ENCODE data around the gene TNFRSF6B.

TNFRSF6B gene

DNA sequence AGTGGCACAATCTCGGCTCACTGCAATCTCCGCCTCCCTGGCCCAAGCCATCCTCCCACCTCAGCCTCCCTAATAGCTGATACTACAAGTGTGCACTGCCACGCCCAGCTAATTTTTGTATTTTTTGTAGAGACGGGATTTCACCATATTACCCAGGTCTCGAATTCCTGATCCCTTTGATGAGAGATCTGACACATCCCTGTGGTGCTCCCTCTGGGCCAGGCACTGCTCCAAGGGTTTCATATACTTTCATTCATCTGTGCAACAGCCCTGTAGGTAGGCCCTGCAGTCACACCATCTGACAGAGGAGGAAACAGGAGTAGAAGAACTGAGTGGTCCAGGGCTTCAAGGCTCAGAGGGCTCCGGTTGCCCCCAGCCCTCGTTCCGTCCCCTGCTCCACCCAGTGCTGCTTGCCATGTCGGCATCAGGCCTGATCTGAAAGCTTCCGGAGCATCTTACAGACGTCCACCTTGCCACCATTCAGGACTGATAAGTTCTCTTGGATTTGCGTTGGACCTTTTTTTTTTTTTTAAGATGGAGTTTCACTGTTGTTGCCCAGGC lies 14.7 kb downstream of the TNFRSF6B start:
- 0 out of 2 replicates have a peak overlapping the region, but pooled peaks have one; percentile 1 for H3K4me2 ChIP-seq (ENCODE audit: insufficient read depth, low read length)
- no peak overlapping the region for H3K9ac ChIP-seq (ENCODE audit: low read depth, low read length)

DNA sequence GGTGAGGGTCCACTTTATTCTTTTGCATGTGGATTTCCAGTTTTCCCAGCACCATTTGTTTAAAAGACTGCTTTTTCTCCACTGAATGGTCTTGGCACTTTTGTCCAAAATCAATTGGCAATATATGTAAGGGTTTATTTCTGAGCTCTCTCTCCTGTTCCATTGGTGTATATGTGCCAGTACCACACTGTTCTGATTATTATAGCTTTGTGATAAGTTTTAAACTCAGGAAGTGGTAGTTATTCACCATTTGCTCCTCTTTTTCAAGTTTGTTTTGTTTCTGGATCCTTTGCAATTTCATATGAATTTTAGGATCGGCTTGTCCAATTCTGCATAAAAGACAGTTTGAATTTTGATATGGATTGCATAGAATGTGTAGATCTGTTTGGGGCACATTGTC lies 15.7 kb downstream of the TNFRSF6B start:
- DNase-seq (no peak), ATAC-seq (ENCODE audit: insufficient read depth, low read depth) (no peak)
- Histone ChIP-seq H3K36me3 (ENCODE audit: insufficient read depth, low read length) (peaks cover 81% of the 10 kb centered on the region), H3K79me2 (ENCODE audit: insufficient read depth, low read length) (peaks cover 98% of the 10 kb centered on the region), H3K4me1 (ENCODE audit: insufficient read depth, low read length) (peaks cover 28% of the 10 kb centered on the region), H3K9me3 (ENCODE audit: insufficient read depth, low read length, severe bottlenecking) (peaks cover 6% of the 10 kb centered on the region), H3K9ac (ENCODE audit: low read depth, low read length) (no peak overlapping the region), H2AFZ (ENCODE audit: low read depth, low read length) (no peak overlapping the region), H3K27ac (ENCODE audit: low read length) (no peak overlapping the region), H3K4me2 (ENCODE audit: insufficient read depth, low read length) (no peak overlapping the region), H3K27me3 (ENCODE audit: insufficient read depth, low read length, poor library complexity) (no peaks in the 10 kb centered on the region), H4K20me1 (ENCODE audit: insufficient read depth, low read length) (peaks cover 19% of the 10 kb centered on the region), H3K4me3 (ENCODE audit: low read depth in 1 of 2, low read length in 2 of 2) (no peak overlapping the region)
- TF ChIP-seq EZH2 (IDR thresholded peaks at IDR 0.05; ENCODE audit: borderline replicate concordance, low read depth, low read length, severe bottlenecking), result no peak
- TF ChIP-seq, protein P1, sequence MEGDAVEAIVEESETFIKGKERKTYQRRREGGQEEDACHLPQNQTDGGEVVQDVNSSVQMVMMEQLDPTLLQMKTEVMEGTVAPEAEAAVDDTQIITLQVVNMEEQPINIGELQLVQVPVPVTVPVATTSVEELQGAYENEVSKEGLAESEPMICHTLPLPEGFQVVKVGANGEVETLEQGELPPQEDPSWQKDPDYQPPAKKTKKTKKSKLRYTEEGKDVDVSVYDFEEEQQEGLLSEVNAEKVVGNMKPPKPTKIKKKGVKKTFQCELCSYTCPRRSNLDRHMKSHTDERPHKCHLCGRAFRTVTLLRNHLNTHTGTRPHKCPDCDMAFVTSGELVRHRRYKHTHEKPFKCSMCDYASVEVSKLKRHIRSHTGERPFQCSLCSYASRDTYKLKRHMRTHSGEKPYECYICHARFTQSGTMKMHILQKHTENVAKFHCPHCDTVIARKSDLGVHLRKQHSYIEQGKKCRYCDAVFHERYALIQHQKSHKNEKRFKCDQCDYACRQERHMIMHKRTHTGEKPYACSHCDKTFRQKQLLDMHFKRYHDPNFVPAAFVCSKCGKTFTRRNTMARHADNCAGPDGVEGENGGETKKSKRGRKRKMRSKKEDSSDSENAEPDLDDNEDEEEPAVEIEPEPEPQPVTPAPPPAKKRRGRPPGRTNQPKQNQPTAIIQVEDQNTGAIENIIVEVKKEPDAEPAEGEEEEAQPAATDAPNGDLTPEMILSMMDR (IDR thresholded peaks at IDR 0.05; ENCODE audit: borderline replicate concordance, extremely low read depth, low read length, poor library complexity, severe bottlenecking), result no peak

More for the DNA sequence above, 14.7 kb downstream of the TNFRSF6B start:
- Histone ChIP-seq H4K20me1 (ENCODE audit: insufficient read depth, low read length) (peaks cover 29% of the 10 kb centered on the region), H3K27me3 (ENCODE audit: insufficient read depth, low read length, poor library complexity) (no peaks in the 10 kb centered on the region), H2AFZ (ENCODE audit: low read depth, low read length) (no peak overlapping the region), H3K4me1 (ENCODE audit: insufficient read depth, low read length) (peaks cover 38% of the 10 kb centered on the region), H3K4me3 (ENCODE audit: low read depth in 1 of 2, low read length in 2 of 2) (0 out of 4 replicates have a peak overlapping the region, but pooled peaks of 1 of the 2 experiments have one; percentile 1), H3K27ac (ENCODE audit: low read length) (no peak overlapping the region), H3K79me2 (ENCODE audit: insufficient read depth, low read length) (peaks cover 98% of the 10 kb centered on the region), H3K9me3 (ENCODE audit: insufficient read depth, low read length, severe bottlenecking) (peaks cover 6% of the 10 kb centered on the region), H3K36me3 (ENCODE audit: insufficient read depth, low read length) (peaks cover 85% of the 10 kb centered on the region)
- TF ChIP-seq, protein P1 (IDR thresholded peaks at IDR 0.05; ENCODE audit: borderline replicate concordance, extremely low read depth, low read length, poor library complexity, severe bottlenecking), result no peak
- no peak for TF ChIP-seq EZH2 (IDR thresholded peaks at IDR 0.05; ENCODE audit: borderline replicate concordance, low read depth, low read length, severe bottlenecking)
- ATAC-seq (ENCODE audit: insufficient read depth, low read depth), result no peak
- no peak for DNase-seq

DNA sequence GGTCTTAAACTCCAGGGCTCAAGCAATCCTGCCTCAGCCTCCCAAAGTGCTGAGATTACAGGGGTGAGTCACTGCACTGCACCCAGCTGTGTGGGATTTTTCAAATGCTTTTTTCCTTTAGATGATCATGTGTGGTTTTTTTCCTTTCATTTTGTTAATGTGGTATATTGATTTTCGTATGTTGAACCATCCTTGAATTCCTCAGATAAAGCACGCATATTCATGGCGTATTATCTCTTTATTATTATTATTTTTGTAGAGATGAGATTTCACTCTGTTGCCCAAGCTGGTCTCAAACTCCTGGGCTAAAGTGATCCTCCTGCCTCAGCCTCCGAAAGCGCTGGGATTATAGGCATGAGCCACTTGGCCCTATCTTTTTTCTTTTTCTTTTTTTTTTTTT lies 18.4 kb downstream of the TNFRSF6B start:
- Histone ChIP-seq H3K36me3 (ENCODE audit: insufficient read depth, low read length) (peaks cover 93% of the 10 kb centered on the region), H3K27me3 (ENCODE audit: insufficient read depth, low read length, poor library complexity) (no peaks in the 10 kb centered on the region), H3K4me1 (ENCODE audit: insufficient read depth, low read length) (peaks cover 14% of the 10 kb centered on the region), H4K20me1 (ENCODE audit: insufficient read depth, low read length) (peaks cover 7% of the 10 kb centered on the region; the same call in 1 of the 2 replicates), H3K9ac (ENCODE audit: low read depth, low read length) (no peak overlapping the region), H2AFZ (ENCODE audit: low read depth, low read length) (no peak overlapping the region), H3K9me3 (ENCODE audit: insufficient read depth, low read length, severe bottlenecking) (peaks cover 8% of the 10 kb centered on the region), H3K27ac (ENCODE audit: low read length) (no peak overlapping the region), H3K4me2 (ENCODE audit: insufficient read depth, low read length) (no peak overlapping the region), H3K79me2 (ENCODE audit: insufficient read depth, low read length) (peaks cover 95% of the 10 kb centered on the region), H3K4me3 (ENCODE audit: low read depth in 1 of 2, low read length in 2 of 2) (no peak overlapping the region)
- no peak for ATAC-seq (ENCODE audit: insufficient read depth, low read depth)
- DNase-seq, result no peak
- TF ChIP-seq, protein P1 (IDR thresholded peaks at IDR 0.05; ENCODE audit: borderline replicate concordance, extremely low read depth, low read length, poor library complexity, severe bottlenecking), result no peak
- TF ChIP-seq EZH2 (IDR thresholded peaks at IDR 0.05; ENCODE audit: borderline replicate concordance, low read depth, low read length, severe bottlenecking), result no peak
